GM19438 (cell line): ENCODE results near the gene KBTBD4.
A peak's percentile ranks its signal among the peaks of the same experiment; 100 is the strongest.
"Not testable (repeated sequence)": the region's sequence is repeated elsewhere in the genome, so short reads cannot be mapped to it uniquely, and the experiment has no call there.

Experiments used
- ATAC-seq: cut with Tn5 transposase; IDR thresholded peaks from one replicate; pipeline ENCODE4 v1.9.1; 2021; ENCODE audit warnings: low read depth; ENCODE audit not compliant: unreplicated experiment

KBTBD4 gene

GRCh38 chr11:47564366-47564765 lies 14.4 kb downstream of the KBTBD4 start:
- ATAC-seq, result not testable (repeated sequence)

- ATAC-seq, result not testable (repeated sequence)
Measured at GRCh38 chr11:47562393-47562792, 16.4 kb downstream of the KBTBD4 start.

- ATAC-seq, result no peak
Measured at GRCh38 chr11:47560426-47560825, 18.3 kb downstream of the KBTBD4 start.

- ATAC-seq, result no peak
Measured at GRCh38 chr11:47558695-47559094, 20.1 kb downstream of the KBTBD4 start.

GRCh38 chr11:47557004-47557403 lies 21.8 kb downstream of the KBTBD4 start:
- not testable (repeated sequence) for ATAC-seq

- peak; percentile 31 for ATAC-seq
Measured at GRCh38 chr11:47553406-47553743, 25.4 kb downstream of the KBTBD4 start.

GRCh38 chr11:47552566-47553405 lies 26.0 kb downstream of the KBTBD4 start, which contains the start of gene CELF1:
CELF1 (minus strand) TSS chr11:47553132; CDS start chr11:47499523, 53,609 bp downstream.
- ATAC-seq, result peak; percentile 94

- peak; percentile 1 for ATAC-seq
Measured at GRCh38 chr11:47552056-47552565, 26.7 kb downstream of the KBTBD4 start.

- ATAC-seq, result no peak
Measured at GRCh38 chr11:47551086-47551485, 27.7 kb downstream of the KBTBD4 start.

- no peak for ATAC-seq
Measured at GRCh38 chr11:47550288-47551047, 28.3 kb downstream of the KBTBD4 start.

- not testable (repeated sequence) for ATAC-seq
Measured at GRCh38 chr11:47546274-47546673, 32.5 kb downstream of the KBTBD4 start.

- ATAC-seq, result no peak
Measured at GRCh38 chr11:47545298-47545697, 33.5 kb downstream of the KBTBD4 start.

- ATAC-seq, result no peak
Measured at GRCh38 chr11:47541070-47541469, 37.7 kb downstream of the KBTBD4 start.

GRCh38 chr11:47539681-47540039 lies 39.1 kb downstream of the KBTBD4 start:
- ATAC-seq, result no peak

GRCh38 chr11:47538741-47539565 lies 39.8 kb downstream of the KBTBD4 start:
- no peak for ATAC-seq

GRCh38 chr11:47536915-47537314 lies 41.9 kb downstream of the KBTBD4 start:
- ATAC-seq, result no peak

- ATAC-seq, result no peak
Measured at GRCh38 chr11:47534704-47535251, 44.0 kb downstream of the KBTBD4 start.

GRCh38 chr11:47533690-47534151 lies 45.0 kb downstream of the KBTBD4 start:
- no peak for ATAC-seq

GRCh38 chr11:47532597-47533213 lies 46.1 kb downstream of the KBTBD4 start:
- no peak for ATAC-seq

- no peak for ATAC-seq
Measured at GRCh38 chr11:47531666-47532065, 47.1 kb downstream of the KBTBD4 start.
